ENCODE data around the gene SPOCD1.

SPOCD1 gene

DNA sequence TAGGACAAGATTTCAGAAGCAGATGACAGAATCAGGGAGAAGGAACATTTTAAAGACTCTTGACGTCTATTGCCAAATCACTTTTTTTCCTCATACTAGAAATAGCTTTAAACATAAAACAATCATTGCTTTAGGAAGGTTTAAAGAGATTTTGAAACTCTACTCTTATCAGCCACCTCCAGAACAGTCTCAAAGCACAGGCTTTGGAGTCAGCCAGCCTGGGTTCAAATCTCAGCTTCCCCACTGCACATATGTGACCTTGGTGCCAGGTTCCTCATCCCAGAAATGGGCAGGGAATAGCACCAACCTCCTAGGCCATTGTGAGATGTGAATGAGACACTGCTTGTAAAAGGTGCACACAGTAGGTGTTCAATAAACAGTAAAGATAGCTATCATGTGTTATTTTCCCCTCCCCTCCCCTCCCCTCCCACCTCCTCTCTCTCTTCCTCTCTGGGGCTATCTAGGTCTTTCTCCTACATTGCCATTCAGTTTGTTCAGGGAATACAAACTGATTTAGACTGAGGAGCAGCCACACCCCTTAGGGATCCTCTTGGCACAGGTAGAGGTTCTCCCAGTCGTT lies 20.6 kb downstream of the SPOCD1 start:
- H2BK15ac ChIP-seq (replicated peaks; ENCODE audit: low read depth) = no peak overlapping the region
- no peaks in the 10 kb centered on the region for H3K36me3 ChIP-seq (ENCODE audit: control insufficient read depth, insufficient read depth, low read length)
- no peak overlapping the region for H2BK120ac ChIP-seq (ENCODE audit: low read depth, low read length)
- no peak overlapping the region for H3K4me2 ChIP-seq (ENCODE audit: low read length)
- no peak overlapping the region for H3K56ac ChIP-seq (ENCODE audit: low read length)
- H3K18ac ChIP-seq (ENCODE audit: low read length) = no peak overlapping the region
- no peak overlapping the region for H4K8ac ChIP-seq (ENCODE audit: low read depth, low read length)
- H3K79me1 ChIP-seq (ENCODE audit: low read length) = no peaks in the 10 kb centered on the region
- H3K27me3 ChIP-seq (ENCODE audit: insufficient read depth, low read length, poor library complexity) = no peaks in the 10 kb centered on the region
- no peak overlapping the region for H2BK5ac ChIP-seq (ENCODE audit: low read length)
- no peak overlapping the region for H3K23ac ChIP-seq (ENCODE audit: low read length)
- H3K79me2 ChIP-seq (ENCODE audit: control insufficient read depth, insufficient read depth, low read length) = no peaks in the 10 kb centered on the region
- no peak for DNase-seq
- no peak overlapping the region for H4K5ac ChIP-seq (ENCODE audit: low read length)
- no peak overlapping the region for H2AK5ac ChIP-seq (ENCODE audit: low read length)
- H3K4ac ChIP-seq (ENCODE audit: low read depth, low read length) = no peak overlapping the region
- H3K27ac ChIP-seq (ENCODE audit: low read depth, low read length) = no peak overlapping the region
- H3K9ac ChIP-seq (ENCODE audit: low read length) = no peak overlapping the region
- no CpG with 5 or more reads among the region's 2 CpGs for WGBS (ENCODE audit: extremely low coverage, insufficient coverage, low lambda C conversion rate)
- H3K4me1 ChIP-seq (ENCODE audit: control insufficient read depth, low read depth, low read length) = peaks cover 2% of the 10 kb centered on the region
- H3K4me3 ChIP-seq (ENCODE audit: low read length) = no peak overlapping the region

- no peak overlapping the region for H2BK5ac ChIP-seq (ENCODE audit: low read length)
- DNase-seq = no peak
- H3K4ac ChIP-seq (ENCODE audit: low read depth, low read length) = no peak overlapping the region
- no peak overlapping the region for H2BK120ac ChIP-seq (ENCODE audit: low read depth, low read length)
- no peak overlapping the region for H3K18ac ChIP-seq (ENCODE audit: low read length)
- no peaks in the 10 kb centered on the region for H3K79me1 ChIP-seq (ENCODE audit: low read length)
- no peak overlapping the region for H3K23ac ChIP-seq (ENCODE audit: low read length)
- no peak overlapping the region for H4K8ac ChIP-seq (ENCODE audit: low read depth, low read length)
- H3K4me1 ChIP-seq (ENCODE audit: control insufficient read depth, low read depth, low read length) = no peaks in the 10 kb centered on the region
- H3K4me3 ChIP-seq (ENCODE audit: low read length) = no peak overlapping the region
- H3K36me3 ChIP-seq (ENCODE audit: control insufficient read depth, insufficient read depth, low read length) = no peaks in the 10 kb centered on the region
- no peak overlapping the region for H3K27ac ChIP-seq (ENCODE audit: low read depth, low read length)
- no peak overlapping the region for H2BK15ac ChIP-seq (replicated peaks; ENCODE audit: low read depth)
- no peak overlapping the region for H4K5ac ChIP-seq (ENCODE audit: low read length)
- no peaks in the 10 kb centered on the region for H3K79me2 ChIP-seq (ENCODE audit: control insufficient read depth, insufficient read depth, low read length)
- no CpG with 5 or more reads among the region's 13 CpGs for WGBS (ENCODE audit: extremely low coverage, insufficient coverage, low lambda C conversion rate)
- no peak overlapping the region for H3K56ac ChIP-seq (ENCODE audit: low read length)
- H3K9ac ChIP-seq (ENCODE audit: low read length) = no peak overlapping the region
- H2AK5ac ChIP-seq (ENCODE audit: low read length) = no peak overlapping the region
- no peaks in the 10 kb centered on the region for H3K27me3 ChIP-seq (ENCODE audit: insufficient read depth, low read length, poor library complexity)
- no peak overlapping the region for H3K4me2 ChIP-seq (ENCODE audit: low read length)
Observed at GRCh38 chr1:31793586-31794285, 22.1 kb downstream of the SPOCD1 start.

DNA sequence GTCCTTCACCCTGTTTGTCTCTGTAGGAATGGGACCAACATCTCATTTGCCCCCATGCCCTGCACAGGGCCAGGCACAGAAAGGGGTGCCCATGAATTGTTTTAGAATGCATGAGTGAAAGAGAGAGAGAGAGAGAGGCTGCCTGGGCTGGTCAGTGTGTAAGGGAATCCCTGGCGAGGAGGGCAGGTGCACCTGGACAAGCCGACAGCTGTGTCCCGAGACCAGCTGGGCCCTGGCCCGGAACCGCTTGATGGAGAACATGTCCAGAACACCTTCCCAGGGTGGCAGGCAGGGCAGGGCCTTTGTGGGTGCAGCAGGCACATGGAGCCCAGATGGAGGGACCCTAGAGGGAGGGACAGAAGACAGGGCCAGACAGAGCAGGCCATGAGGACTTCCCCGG lies 22.7 kb downstream of the SPOCD1 start:
- H4K5ac ChIP-seq (ENCODE audit: low read length) = no peak overlapping the region
- H3K4me3 ChIP-seq (ENCODE audit: low read length) = no peak overlapping the region
- no peak overlapping the region for H2BK15ac ChIP-seq (replicated peaks; ENCODE audit: low read depth)
- H3K27ac ChIP-seq (ENCODE audit: low read depth, low read length) = no peak overlapping the region
- H3K9ac ChIP-seq (ENCODE audit: low read length) = no peak overlapping the region
- H3K36me3 ChIP-seq (ENCODE audit: control insufficient read depth, insufficient read depth, low read length) = no peaks in the 10 kb centered on the region
- H2BK5ac ChIP-seq (ENCODE audit: low read length) = no peak overlapping the region
- no peak overlapping the region for H2AK5ac ChIP-seq (ENCODE audit: low read length)
- H3K4ac ChIP-seq (ENCODE audit: low read depth, low read length) = no peak overlapping the region
- no CpG with 5 or more reads among the region's 6 CpGs for WGBS (ENCODE audit: extremely low coverage, insufficient coverage, low lambda C conversion rate)
- H3K23ac ChIP-seq (ENCODE audit: low read length) = no peak overlapping the region
- no peak overlapping the region for H3K18ac ChIP-seq (ENCODE audit: low read length)
- H3K4me2 ChIP-seq (ENCODE audit: low read length) = no peak overlapping the region
- H3K79me1 ChIP-seq (ENCODE audit: low read length) = no peaks in the 10 kb centered on the region
- H3K79me2 ChIP-seq (ENCODE audit: control insufficient read depth, insufficient read depth, low read length) = no peaks in the 10 kb centered on the region
- H4K8ac ChIP-seq (ENCODE audit: low read depth, low read length) = no peak overlapping the region
- H3K27me3 ChIP-seq (ENCODE audit: insufficient read depth, low read length, poor library complexity) = no peaks in the 10 kb centered on the region
- H3K4me1 ChIP-seq (ENCODE audit: control insufficient read depth, low read depth, low read length) = no peaks in the 10 kb centered on the region
- H2BK120ac ChIP-seq (ENCODE audit: low read depth, low read length) = no peak overlapping the region
- no peak overlapping the region for H3K56ac ChIP-seq (ENCODE audit: low read length)
- DNase-seq = no peak

GRCh38 chr1:31792541-31792940 lies 23.3 kb downstream of the SPOCD1 start:
- Histone ChIP-seq H4K5ac (ENCODE audit: low read length) (no peak overlapping the region), H2BK15ac (replicated peaks; ENCODE audit: low read depth) (no peak overlapping the region), H3K79me1 (ENCODE audit: low read length) (no peaks in the 10 kb centered on the region), H3K56ac (ENCODE audit: low read length) (no peak overlapping the region), H3K18ac (ENCODE audit: low read length) (no peak overlapping the region), H3K4ac (ENCODE audit: low read depth, low read length) (no peak overlapping the region), H3K9ac (ENCODE audit: low read length) (no peak overlapping the region), H3K27ac (ENCODE audit: low read depth, low read length) (no peak overlapping the region), H2BK5ac (ENCODE audit: low read length) (no peak overlapping the region), H3K4me2 (ENCODE audit: low read length) (no peak overlapping the region), H3K36me3 (ENCODE audit: control insufficient read depth, insufficient read depth, low read length) (no peaks in the 10 kb centered on the region), H3K79me2 (ENCODE audit: control insufficient read depth, insufficient read depth, low read length) (no peaks in the 10 kb centered on the region), H4K8ac (ENCODE audit: low read depth, low read length) (no peak overlapping the region), H3K23ac (ENCODE audit: low read length) (no peak overlapping the region), H2AK5ac (ENCODE audit: low read length) (no peak overlapping the region), H3K27me3 (ENCODE audit: insufficient read depth, low read length, poor library complexity) (no peaks in the 10 kb centered on the region), H3K4me1 (ENCODE audit: control insufficient read depth, low read depth, low read length) (peaks cover 2% of the 10 kb centered on the region), H2BK120ac (ENCODE audit: low read depth, low read length) (no peak overlapping the region), H3K4me3 (ENCODE audit: low read length) (no peak overlapping the region)
- no CpG with 5 or more reads among the region's 4 CpGs for WGBS (ENCODE audit: extremely low coverage, insufficient coverage, low lambda C conversion rate)
- DNase-seq = no peak

DNA sequence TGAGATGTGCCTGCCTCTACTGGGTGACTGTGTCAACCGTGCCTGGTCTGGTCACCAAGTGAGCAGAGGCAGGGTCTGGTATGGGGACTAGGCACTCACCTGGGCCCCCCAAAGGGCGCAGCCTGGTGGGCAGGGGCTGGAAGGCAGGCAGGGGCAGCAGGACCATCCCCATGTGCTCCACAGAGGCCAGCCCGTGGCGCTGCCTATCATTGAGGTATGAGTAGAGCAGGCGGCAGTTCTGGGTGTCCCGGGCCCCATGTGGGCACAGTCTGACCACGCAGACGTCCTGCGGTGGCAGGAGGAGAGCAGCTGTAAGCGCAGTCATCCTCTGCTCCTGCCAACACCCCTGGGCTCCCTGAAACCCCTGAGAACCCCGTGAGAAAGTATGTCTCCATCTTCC lies 23.7 kb downstream of the SPOCD1 start:
- Histone ChIP-seq H4K5ac (ENCODE audit: low read length) (no peak overlapping the region), H2AK5ac (ENCODE audit: low read length) (no peak overlapping the region), H3K4me3 (ENCODE audit: low read length) (no peak overlapping the region), H3K27ac (ENCODE audit: low read depth, low read length) (no peak overlapping the region), H3K9ac (ENCODE audit: low read length) (no peak overlapping the region), H3K23ac (ENCODE audit: low read length) (no peak overlapping the region), H3K4me1 (ENCODE audit: control insufficient read depth, low read depth, low read length) (peaks cover 2% of the 10 kb centered on the region), H3K27me3 (ENCODE audit: insufficient read depth, low read length, poor library complexity) (no peaks in the 10 kb centered on the region), H2BK15ac (replicated peaks; ENCODE audit: low read depth) (no peak overlapping the region), H2BK120ac (ENCODE audit: low read depth, low read length) (no peak overlapping the region), H3K36me3 (ENCODE audit: control insufficient read depth, insufficient read depth, low read length) (no peaks in the 10 kb centered on the region), H4K8ac (ENCODE audit: low read depth, low read length) (no peak overlapping the region), H3K79me1 (ENCODE audit: low read length) (no peaks in the 10 kb centered on the region), H3K56ac (ENCODE audit: low read length) (no peak overlapping the region), H3K18ac (ENCODE audit: low read length) (no peak overlapping the region), H3K4ac (ENCODE audit: low read depth, low read length) (no peak overlapping the region), H2BK5ac (ENCODE audit: low read length) (no peak overlapping the region), H3K4me2 (ENCODE audit: low read length) (no peak overlapping the region), H3K79me2 (ENCODE audit: control insufficient read depth, insufficient read depth, low read length) (no peaks in the 10 kb centered on the region)
- no CpG with 5 or more reads among the region's 11 CpGs for WGBS (ENCODE audit: extremely low coverage, insufficient coverage, low lambda C conversion rate)
- DNase-seq = no peak
